Upper lobe of left lung (tissue), 4 donors: Measurements from ENCODE around the gene CCDC89.

Source experiments
- EP300 ChIP-seq, 4 donors: sonication (generic); formaldehyde crosslinking; IDR thresholded peaks; one replicate each; pipeline ENCODE4 v1.5.1; 2017; ENCODE audit warnings: antibody characterized with exemption in 4 of 4, control low read depth in 2 of 4
- POLR2A ChIP-seq, 4 donors: fragments of 450-650 bp; IDR thresholded peaks; one replicate each; pipeline ENCODE4 v1.5.1; 2016 to 2017; ENCODE audit warnings: antibody characterized with exemption in 4 of 4, mild to moderate bottlenecking in 2 of 4
- POLR2AphosphoS5 ChIP-seq, 2 donors: sonication (generic); formaldehyde crosslinking; IDR thresholded peaks; one replicate each; pipeline ENCODE4 v1.5.1; 2017; ENCODE audit warnings: antibody characterized with exemption in 2 of 2
- TF ChIP-seq, protein P1 (sequence below), 6 experiments: fragments of 450-650 bp in 4 of 6; fragments of 200-600 bp in 2 of 6; sonication (generic) in 2 of 6; IDR thresholded peaks; one replicate each; pipeline ENCODE4 v1.5.1; 2016 to 2019; ENCODE audit warnings: antibody characterized with exemption in 6 of 6

DNA sequence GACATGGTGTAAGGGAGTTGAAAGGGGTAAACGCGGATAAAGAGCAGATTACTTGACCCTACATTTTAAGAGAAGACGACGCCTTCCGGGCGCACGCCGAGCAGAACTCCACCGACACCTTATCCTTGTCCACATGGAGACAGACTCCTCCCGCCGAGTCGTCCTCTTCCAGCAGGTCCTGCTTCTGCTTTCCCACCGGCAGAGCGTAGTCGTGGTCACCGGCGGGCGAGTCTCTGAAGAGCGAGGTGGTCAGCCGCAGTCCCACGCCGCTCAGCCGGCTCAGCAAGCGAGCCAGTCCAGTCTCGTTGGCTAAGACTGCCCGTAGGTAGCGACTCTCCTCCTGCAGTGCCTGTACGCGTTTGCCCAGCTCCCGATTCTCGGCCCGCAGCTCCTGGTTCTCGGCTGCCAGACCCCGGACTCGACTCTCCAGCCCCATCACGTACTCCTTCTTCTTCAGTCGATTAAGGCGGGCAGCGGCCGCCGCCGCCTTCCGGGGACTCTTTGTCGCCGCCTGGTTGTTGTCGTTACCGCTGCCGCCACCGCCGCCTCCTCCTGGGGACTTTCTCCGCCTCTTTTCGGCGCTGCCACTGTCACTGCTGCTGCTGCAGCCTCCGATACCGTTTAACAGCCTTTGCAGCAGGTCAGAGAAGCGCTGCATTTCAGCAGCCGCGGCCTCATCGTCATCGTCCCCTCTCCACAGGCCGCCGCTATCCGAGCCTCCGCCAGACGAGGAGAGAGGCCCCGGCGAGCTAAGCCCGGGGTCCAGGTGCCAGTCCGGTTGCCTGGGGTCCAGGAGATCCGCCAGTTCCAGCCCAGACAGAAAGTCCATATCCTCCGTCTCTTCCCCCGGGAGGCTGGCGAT, 22.0 kb downstream of the CCDC89 start:
- TF ChIP-seq EP300 (IDR thresholded peaks at IDR 0.05) (no peak), POLR2A (IDR thresholded peaks at IDR 0.05) (peak in 1 of 4 donors; percentile 39), POLR2AphosphoS5 (IDR thresholded peaks at IDR 0.05) (no peak)
- TF ChIP-seq, protein P1, sequence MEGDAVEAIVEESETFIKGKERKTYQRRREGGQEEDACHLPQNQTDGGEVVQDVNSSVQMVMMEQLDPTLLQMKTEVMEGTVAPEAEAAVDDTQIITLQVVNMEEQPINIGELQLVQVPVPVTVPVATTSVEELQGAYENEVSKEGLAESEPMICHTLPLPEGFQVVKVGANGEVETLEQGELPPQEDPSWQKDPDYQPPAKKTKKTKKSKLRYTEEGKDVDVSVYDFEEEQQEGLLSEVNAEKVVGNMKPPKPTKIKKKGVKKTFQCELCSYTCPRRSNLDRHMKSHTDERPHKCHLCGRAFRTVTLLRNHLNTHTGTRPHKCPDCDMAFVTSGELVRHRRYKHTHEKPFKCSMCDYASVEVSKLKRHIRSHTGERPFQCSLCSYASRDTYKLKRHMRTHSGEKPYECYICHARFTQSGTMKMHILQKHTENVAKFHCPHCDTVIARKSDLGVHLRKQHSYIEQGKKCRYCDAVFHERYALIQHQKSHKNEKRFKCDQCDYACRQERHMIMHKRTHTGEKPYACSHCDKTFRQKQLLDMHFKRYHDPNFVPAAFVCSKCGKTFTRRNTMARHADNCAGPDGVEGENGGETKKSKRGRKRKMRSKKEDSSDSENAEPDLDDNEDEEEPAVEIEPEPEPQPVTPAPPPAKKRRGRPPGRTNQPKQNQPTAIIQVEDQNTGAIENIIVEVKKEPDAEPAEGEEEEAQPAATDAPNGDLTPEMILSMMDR (IDR thresholded peaks at IDR 0.05), result peak; percentile 35 to 75 (median 67)
